Breast epithelium (tissue), 3 donors: ENCODE data around the gene SNRPA1.

Experiments
- POLR2A ChIP-seq: fragments of 450-650 bp; IDR thresholded peaks from one replicate; pipeline ENCODE4 v1.6.1; 2016; ENCODE audit warnings: antibody characterized with exemption, mild to moderate bottlenecking, moderate library complexity
- POLR2AphosphoS5 ChIP-seq, 3 donors: sonication (generic); formaldehyde crosslinking; IDR thresholded peaks; one replicate each; pipeline ENCODE4 v1.6.1; 2017; ENCODE audit warnings: antibody characterized with exemption in 3 of 3
- TF ChIP-seq, protein P1 (sequence below), 3 donors: fragments of 450-650 bp; IDR thresholded peaks; one replicate each; pipeline ENCODE4 v1.5.1; 2016 to 2017; ENCODE audit warnings: antibody characterized with exemption in 3 of 3, mild to moderate bottlenecking in 3 of 3, moderate library complexity in 3 of 3

DNA sequence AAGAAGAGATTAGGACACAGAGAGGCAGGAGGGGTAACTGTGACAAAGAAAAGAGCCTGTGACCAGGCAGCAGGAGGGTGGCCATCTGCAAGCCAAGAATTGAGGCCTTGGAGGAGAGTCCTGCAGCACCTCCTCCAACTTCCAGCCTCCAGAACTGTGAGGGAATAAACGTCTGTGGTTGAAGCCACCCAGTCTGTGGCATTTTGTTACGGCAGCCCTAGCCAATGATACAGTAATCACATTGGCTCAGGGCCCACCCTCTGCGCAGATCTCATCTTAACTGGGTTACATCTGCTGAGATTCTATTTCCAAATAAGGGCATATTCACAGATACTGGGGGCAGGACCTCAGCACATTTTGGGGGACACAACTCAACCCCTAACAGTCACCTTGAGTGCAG, 29.0 kb downstream of the SNRPA1 start:
- TF ChIP-seq, protein P1, sequence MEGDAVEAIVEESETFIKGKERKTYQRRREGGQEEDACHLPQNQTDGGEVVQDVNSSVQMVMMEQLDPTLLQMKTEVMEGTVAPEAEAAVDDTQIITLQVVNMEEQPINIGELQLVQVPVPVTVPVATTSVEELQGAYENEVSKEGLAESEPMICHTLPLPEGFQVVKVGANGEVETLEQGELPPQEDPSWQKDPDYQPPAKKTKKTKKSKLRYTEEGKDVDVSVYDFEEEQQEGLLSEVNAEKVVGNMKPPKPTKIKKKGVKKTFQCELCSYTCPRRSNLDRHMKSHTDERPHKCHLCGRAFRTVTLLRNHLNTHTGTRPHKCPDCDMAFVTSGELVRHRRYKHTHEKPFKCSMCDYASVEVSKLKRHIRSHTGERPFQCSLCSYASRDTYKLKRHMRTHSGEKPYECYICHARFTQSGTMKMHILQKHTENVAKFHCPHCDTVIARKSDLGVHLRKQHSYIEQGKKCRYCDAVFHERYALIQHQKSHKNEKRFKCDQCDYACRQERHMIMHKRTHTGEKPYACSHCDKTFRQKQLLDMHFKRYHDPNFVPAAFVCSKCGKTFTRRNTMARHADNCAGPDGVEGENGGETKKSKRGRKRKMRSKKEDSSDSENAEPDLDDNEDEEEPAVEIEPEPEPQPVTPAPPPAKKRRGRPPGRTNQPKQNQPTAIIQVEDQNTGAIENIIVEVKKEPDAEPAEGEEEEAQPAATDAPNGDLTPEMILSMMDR (IDR thresholded peaks at IDR 0.05) = no peak
- TF ChIP-seq POLR2A = no peak
- no peak for TF ChIP-seq POLR2AphosphoS5 (IDR thresholded peaks at IDR 0.05)
